ENCODE results near the gene SRPK3.

SRPK3 gene

DNA sequence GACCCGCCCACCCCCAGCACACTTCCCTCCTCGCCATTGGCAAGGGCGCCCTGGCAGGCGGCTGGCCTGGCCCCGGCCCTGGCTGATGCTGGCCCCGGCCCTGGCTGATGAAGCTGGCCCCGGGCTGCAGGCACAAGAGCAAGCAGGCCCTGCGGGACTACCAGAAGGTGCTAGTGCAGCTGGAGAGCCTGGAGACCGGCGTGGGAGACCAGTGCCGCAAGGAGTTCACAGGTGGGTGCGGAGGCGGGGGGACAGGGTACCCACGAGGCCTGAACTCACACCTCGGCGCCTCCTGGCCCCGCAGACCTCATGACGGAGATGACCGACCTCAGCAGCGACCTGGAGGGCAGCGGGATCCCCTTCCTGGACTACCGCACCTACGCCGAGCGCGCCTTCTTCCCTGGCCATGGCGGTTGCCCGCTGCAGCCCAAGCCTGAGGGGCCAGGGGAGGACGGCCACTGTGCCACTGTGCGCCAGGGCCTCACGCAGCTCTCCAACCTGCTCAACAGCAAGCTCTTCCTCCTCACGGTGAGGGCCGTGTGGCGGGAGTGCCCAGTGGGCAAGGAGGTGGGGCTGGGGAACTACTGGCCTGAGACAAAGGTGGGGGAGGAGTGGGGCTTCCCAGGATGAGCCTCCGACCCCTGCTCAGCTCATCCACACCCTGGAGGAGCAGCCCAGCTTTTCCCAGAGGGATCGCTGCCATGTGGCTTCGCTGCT, 6.1 kb upstream of the SRPK3 start:
- TF ChIP-seq, protein P1, sequence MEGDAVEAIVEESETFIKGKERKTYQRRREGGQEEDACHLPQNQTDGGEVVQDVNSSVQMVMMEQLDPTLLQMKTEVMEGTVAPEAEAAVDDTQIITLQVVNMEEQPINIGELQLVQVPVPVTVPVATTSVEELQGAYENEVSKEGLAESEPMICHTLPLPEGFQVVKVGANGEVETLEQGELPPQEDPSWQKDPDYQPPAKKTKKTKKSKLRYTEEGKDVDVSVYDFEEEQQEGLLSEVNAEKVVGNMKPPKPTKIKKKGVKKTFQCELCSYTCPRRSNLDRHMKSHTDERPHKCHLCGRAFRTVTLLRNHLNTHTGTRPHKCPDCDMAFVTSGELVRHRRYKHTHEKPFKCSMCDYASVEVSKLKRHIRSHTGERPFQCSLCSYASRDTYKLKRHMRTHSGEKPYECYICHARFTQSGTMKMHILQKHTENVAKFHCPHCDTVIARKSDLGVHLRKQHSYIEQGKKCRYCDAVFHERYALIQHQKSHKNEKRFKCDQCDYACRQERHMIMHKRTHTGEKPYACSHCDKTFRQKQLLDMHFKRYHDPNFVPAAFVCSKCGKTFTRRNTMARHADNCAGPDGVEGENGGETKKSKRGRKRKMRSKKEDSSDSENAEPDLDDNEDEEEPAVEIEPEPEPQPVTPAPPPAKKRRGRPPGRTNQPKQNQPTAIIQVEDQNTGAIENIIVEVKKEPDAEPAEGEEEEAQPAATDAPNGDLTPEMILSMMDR (IDR thresholded peaks at IDR 0.05; ENCODE audit: poor library complexity, severe bottlenecking) = no peak
- Histone ChIP-seq H3K27ac (ENCODE audit: poor library complexity, severe bottlenecking) (no peak overlapping the region), H3K4me3 (ENCODE audit: severe bottlenecking) (no peak overlapping the region), H3K36me3 (ENCODE audit: low read depth) (no peaks in the 10 kb centered on the region), H3K9me3 (ENCODE audit: severe bottlenecking) (no peaks in the 10 kb centered on the region), H3K27me3 (ENCODE audit: insufficient read depth, poor library complexity, severe bottlenecking) (no peaks in the 10 kb centered on the region), H3K4me1 (ENCODE audit: insufficient read depth, poor library complexity, severe bottlenecking) (no peaks in the 10 kb centered on the region)
- ATAC-seq (ENCODE audit: low read depth) = no peak
- no peak for DNase-seq (ENCODE audit: low spot score)

DNA sequence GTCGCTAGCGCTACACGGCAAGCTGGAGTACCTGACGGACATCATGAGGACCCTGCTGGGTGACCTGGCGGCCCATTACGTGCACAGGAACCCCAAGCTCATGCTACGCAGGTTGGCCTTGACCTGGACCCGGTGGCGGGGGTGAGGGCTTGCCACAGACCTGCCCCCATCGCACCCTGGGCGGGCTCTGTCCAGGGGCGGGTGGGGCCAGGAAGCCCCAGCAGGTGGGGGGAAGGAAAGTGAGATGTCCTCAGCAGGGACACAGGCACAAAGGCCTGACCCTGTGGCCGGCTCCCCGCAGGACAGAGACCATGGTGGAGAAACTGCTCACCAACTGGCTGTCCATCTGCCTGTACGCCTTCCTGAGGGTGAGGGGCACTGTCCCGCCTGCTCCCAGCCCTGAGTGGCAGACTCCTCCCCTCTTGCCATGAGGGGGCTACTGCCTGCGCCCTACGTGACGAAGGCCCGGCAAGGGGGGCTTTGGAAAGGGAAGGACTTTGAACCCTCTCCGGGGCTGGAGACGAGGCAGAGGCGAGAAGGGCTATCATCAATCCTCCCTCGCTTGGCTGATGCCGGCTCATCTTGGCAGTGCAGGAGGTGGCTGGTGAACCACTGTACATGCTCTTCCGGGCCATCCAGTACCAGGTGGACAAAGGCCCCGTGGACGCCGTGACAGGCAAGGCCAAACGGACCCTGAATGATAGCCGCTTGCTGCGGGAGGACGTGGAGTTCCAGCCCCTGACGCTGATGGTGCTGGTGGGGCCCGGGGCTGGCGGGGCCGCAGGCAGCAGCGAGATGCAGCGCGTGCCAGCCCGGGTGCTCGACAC, 5.3 kb upstream of the SRPK3 start:
- no peak overlapping the region for H3K4me3 ChIP-seq (ENCODE audit: severe bottlenecking)
- no peak overlapping the region for H3K27ac ChIP-seq (ENCODE audit: poor library complexity, severe bottlenecking)
- no peaks in the 10 kb centered on the region for H3K9me3 ChIP-seq (ENCODE audit: severe bottlenecking)
- ATAC-seq (ENCODE audit: low read depth) = no peak
- DNase-seq (ENCODE audit: low spot score) = peak; percentile 34
- H3K4me1 ChIP-seq (ENCODE audit: insufficient read depth, poor library complexity, severe bottlenecking) = no peaks in the 10 kb centered on the region
- TF ChIP-seq, protein P1 (IDR thresholded peaks at IDR 0.05; ENCODE audit: poor library complexity, severe bottlenecking) = no peak
- no peaks in the 10 kb centered on the region for H3K36me3 ChIP-seq (ENCODE audit: low read depth)
- H3K27me3 ChIP-seq (ENCODE audit: insufficient read depth, poor library complexity, severe bottlenecking) = no peaks in the 10 kb centered on the region

DNA sequence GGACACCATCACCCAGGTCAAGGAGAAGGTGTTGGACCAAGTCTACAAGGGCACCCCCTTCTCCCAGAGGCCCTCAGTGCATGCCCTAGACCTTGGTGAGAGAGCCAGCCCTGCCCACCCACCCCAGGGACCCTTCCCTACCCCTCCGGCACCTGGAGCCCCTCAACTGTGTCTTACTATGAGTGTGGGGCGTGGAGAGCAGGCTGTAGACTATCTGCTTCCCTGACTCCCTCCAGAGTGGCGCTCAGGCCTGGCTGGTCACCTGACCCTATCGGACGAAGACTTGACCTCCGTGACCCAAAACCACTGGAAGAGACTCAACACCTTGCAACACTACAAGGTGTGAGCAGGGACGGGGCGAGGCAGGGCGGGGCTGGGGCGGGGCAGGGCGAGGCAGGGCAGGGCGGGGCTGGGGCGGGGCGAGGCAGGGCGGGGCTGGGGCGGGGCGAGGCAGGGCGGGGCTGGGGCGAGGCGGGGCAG, 4.7 kb upstream of the SRPK3 start:
- DNase-seq (ENCODE audit: low spot score) = no peak
- no peak for ATAC-seq (ENCODE audit: low read depth)
- H3K27ac ChIP-seq (ENCODE audit: poor library complexity, severe bottlenecking) = no peak overlapping the region
- H3K36me3 ChIP-seq (ENCODE audit: low read depth) = no peaks in the 10 kb centered on the region
- no peaks in the 10 kb centered on the region for H3K27me3 ChIP-seq (ENCODE audit: insufficient read depth, poor library complexity, severe bottlenecking)
- H3K4me3 ChIP-seq (ENCODE audit: severe bottlenecking) = no peak overlapping the region
- H3K4me1 ChIP-seq (ENCODE audit: insufficient read depth, poor library complexity, severe bottlenecking) = no peaks in the 10 kb centered on the region
- TF ChIP-seq, protein P1 (IDR thresholded peaks at IDR 0.05; ENCODE audit: poor library complexity, severe bottlenecking) = no peak
- no peaks in the 10 kb centered on the region for H3K9me3 ChIP-seq (ENCODE audit: severe bottlenecking)

DNA sequence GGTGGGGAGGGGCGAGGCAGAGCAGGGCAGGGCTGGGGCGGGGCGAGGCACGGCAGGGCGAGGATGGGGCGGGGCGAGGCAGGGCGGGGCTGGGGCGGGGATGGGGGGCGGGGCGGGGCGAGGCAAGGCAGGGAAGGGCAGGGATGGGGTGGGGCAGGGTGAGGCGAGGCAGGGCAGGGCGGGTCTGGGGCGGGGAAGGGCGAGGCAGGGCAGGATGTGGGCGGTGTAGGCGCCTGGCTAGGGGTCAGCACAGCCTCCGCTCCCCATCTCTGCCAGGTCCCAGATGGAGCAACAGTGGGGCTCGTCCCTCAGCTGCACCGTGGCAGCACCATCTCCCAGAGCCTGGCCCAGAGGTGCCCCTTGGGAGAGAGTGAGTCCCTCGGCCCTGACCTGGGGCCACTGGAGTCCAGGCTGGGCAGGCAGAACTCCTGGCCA, 4.2 kb upstream of the SRPK3 start:
- H3K9me3 ChIP-seq (ENCODE audit: severe bottlenecking) = no peaks in the 10 kb centered on the region
- no peaks in the 10 kb centered on the region for H3K27me3 ChIP-seq (ENCODE audit: insufficient read depth, poor library complexity, severe bottlenecking)
- H3K4me3 ChIP-seq (ENCODE audit: severe bottlenecking) = no peak overlapping the region
- no peaks in the 10 kb centered on the region for H3K4me1 ChIP-seq (ENCODE audit: insufficient read depth, poor library complexity, severe bottlenecking)
- no peaks in the 10 kb centered on the region for H3K36me3 ChIP-seq (ENCODE audit: low read depth)
- TF ChIP-seq, protein P1 (IDR thresholded peaks at IDR 0.05; ENCODE audit: poor library complexity, severe bottlenecking) = no peak
- ATAC-seq (ENCODE audit: low read depth) = no peak
- no peak overlapping the region for H3K27ac ChIP-seq (ENCODE audit: poor library complexity, severe bottlenecking)
- DNase-seq (ENCODE audit: low spot score) = peak; percentile 44

All from RWPE2 (cell line).